HFF-Myc (cell line): Measurements from ENCODE around the gene ELMO1.

Experiments used
- DNase-seq: peaks from one replicate; pipeline ENCODE4 v3.0.0-alpha.2; 2011; ENCODE audit warnings: low read depth; ENCODE audit errors: extremely low read depth
- H3K4me3 ChIP-seq: replicated peaks from 2 replicates; pipeline ENCODE4 v1.5.1; 2011; ENCODE audit warnings: low read depth, mild to moderate bottlenecking, control low read depth, low read length
- TF ChIP-seq, protein P1 (sequence below): IDR thresholded peaks from 2 replicates; pipeline ENCODE4 v1.5.1; 2012; ENCODE audit warnings: mild to moderate bottlenecking, low read depth, low read length, control low read depth; ENCODE audit errors: missing control alignments

The ELMO1 gene

DNA sequence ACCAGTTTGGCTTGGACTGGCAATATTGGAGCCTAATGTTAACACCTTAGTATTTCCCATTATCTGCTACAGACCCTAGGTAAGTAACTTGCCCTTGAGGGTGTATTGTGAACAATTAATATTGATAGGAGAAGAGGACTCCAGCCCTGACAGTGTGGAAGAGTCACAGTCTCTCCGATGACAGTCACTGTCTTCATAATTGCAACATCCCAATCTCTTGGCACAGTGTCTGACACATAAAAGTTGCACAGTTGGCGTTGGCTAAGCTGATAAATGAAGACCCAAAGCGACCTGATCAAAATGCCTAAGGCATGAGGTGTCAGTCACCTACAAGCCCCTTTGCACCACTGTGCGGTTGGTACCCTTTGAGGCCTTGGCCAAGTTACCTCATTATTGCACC, 569.6 kb downstream of the ELMO1 start:
- TF ChIP-seq, protein P1, sequence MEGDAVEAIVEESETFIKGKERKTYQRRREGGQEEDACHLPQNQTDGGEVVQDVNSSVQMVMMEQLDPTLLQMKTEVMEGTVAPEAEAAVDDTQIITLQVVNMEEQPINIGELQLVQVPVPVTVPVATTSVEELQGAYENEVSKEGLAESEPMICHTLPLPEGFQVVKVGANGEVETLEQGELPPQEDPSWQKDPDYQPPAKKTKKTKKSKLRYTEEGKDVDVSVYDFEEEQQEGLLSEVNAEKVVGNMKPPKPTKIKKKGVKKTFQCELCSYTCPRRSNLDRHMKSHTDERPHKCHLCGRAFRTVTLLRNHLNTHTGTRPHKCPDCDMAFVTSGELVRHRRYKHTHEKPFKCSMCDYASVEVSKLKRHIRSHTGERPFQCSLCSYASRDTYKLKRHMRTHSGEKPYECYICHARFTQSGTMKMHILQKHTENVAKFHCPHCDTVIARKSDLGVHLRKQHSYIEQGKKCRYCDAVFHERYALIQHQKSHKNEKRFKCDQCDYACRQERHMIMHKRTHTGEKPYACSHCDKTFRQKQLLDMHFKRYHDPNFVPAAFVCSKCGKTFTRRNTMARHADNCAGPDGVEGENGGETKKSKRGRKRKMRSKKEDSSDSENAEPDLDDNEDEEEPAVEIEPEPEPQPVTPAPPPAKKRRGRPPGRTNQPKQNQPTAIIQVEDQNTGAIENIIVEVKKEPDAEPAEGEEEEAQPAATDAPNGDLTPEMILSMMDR, result no peak
- H3K4me3 ChIP-seq, result no peak overlapping the region
- DNase-seq, result no peak

DNA sequence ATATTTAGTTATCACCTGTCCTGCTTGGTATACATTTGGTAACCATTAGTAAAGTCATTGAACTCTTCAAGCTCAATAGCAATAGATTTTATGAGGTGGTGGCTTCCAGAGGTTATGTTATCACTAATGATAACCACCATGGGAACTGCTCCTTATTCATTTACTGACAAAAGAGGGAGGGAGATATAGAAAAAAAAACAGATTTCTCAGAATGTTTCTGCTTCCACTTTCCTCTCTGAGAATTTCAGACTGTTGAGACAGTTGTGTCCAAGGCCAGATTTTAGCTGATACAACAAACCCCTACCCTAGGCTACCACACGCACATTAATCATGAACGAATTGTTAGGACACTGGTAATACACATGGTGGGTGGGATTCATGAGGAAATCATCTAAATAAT, 570.4 kb downstream of the ELMO1 start:
- TF ChIP-seq, protein P1, result no peak
- no peak overlapping the region for H3K4me3 ChIP-seq
- no peak for DNase-seq

DNA sequence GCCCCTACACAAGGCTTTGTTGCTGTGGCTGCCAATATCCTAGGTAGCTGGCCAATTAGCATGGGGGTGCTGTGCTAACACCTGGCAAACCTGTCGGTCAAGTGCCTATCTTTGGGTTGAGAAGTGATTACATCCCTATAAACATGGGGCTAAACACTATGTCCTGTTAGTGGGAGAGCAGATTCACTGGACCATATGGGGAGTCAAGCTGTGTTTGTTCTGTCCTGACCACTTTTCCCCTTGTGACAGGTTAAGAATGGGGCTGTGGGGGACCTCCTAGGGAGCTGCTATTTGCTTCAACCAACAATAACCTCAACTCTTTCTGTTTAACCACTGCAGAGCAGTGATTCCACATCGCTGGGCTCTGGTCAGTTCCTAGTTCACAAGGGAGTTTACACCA, 572.9 kb downstream of the ELMO1 start:
- no peak overlapping the region for H3K4me3 ChIP-seq
- no peak for DNase-seq
- TF ChIP-seq, protein P1, result no peak

DNA sequence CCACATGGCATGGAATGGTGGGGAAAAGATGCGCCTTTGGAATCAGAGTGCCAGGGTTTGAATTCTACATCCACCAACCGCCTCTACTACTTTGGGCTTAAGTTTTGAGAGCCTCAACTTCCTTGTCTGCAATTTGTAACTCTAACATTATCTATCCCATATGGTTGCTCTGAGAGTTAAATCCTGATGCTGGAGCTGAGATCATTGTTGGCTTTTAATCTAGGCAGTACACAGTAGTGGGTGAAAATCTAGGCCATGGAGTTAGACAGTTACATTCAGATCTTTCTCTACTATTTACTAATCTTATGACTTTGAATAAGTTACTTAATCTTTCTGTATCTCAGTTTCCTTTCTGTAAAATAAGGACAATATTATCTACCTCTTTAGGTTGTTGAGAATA, 574.6 kb downstream of the ELMO1 start:
- H3K4me3 ChIP-seq, result no peak overlapping the region
- TF ChIP-seq, protein P1, result no peak
- DNase-seq, result no peak

DNA sequence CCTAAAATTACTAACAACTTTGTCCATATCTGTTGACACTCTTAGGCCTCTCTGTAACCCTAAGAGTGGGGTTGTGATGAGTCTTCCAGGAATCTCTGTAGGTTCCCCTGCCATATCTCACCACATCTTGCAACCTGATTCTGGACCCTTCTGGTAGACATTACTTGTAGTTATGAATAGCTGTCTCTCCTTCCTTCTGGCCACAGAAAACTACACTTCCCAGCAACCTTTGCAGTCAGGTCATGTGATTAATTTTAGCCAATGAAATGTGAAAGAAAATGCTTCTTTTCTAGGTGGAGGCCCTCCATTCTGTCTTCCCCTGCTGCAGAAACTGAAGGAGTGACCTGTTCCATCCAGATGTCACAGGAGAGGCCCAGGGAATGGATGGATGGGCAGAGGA, 576.8 kb downstream of the ELMO1 start:
- DNase-seq, result no peak
- no peak overlapping the region for H3K4me3 ChIP-seq
- TF ChIP-seq, protein P1, result no peak

DNA sequence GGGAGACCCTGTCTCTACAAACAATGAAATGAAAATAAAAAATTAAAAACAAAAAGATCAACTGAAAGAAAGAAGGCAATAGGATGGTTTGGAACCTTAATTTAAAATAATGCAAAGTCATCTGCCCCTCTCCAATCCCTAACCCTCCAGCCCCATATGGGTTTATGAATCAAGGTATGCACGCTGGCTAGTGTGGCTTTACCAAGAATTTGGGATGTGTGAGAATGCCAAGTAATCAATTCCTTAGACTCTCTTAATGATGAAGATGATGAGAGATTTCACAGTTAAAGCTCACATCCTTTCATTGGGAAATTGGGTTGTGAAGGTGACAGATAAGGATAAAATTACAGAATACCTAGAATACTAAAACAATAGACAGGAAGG, 577.3 kb downstream of the ELMO1 start:
- H3K4me3 ChIP-seq, result no peak overlapping the region
- no peak for DNase-seq
- TF ChIP-seq, protein P1, result no peak

DNA sequence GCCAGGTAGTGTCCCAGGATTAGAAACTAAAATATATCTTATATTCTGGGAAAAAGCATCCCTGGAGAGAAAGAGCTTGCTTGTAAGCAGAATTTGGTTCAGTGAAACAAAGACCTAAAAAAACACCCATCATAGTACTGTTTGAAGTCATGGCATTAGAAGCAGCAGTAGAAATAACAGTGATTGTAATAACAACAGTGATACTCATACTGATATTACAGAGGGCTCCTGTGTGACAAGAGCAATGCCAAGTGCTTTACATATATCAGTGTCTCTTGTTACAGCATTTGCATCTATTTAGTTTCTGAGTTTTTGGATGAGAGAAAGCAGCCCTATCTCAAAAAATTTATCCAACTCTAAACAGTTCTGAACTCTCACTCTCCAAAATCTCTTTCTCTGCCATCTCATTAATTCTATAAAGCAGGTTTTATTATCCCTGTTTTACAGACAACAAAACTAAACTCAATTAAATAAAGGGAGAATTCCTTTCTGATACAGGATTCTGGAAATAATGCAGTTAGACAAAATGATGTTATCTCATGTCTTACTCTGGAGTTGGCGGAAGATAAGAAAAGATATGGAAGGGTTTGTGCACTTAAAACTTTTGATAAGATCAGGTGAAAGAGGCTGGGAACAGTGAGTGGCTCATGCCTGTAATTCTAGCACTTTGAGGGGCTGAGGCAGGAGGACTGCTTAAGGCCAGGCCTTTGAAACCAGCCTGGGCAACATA, 577.9 kb downstream of the ELMO1 start:
- TF ChIP-seq, protein P1, result no peak
- no peak for DNase-seq

More for the DNA sequence above, 577.9 kb downstream of the ELMO1 start:
- no peak overlapping the region for H3K4me3 ChIP-seq
